ENCODE results near the gene CMTR2.

CMTR2 gene

DNA sequence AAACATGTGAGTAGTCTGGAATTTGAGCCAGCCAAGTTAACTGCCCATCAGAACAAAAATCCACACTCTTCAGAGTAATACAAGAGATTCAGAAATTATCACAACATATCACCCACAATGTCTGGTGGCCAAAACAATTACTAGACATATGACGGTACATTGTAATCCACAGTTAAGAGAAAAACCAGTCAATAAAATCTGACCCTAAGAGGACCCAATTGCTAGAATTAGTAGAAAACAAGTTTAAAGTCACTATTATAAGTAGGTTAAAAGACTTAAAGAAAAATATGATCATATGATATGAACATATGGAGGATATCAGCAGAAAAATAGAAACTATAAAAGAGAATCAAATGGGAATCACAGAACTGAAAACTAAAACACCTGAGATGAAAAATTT is 15.8 kb downstream of the CMTR2 start:
- DNase-seq (ENCODE audit: low spot score): no peak

DNA sequence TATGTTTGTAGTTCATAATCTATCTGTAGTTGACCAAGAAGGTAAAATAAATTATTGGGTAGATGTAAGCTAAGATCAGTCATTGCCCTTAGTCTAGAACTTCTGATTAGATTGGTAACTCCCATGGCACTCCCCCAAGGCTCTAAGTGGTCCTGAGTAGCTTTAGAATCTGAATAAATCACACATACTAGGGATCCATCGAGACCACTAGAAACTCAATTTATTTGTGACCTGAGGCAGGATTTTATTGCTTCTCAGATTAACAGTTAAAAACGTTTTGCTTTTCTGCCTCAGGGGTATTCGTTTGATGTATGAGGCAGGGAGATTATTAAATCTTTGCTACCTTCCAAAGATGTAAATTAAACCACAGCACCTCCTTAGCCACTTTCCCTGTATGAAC is 24.9 kb downstream of the CMTR2 start:
- no peak for DNase-seq (ENCODE audit: low spot score)

DNA sequence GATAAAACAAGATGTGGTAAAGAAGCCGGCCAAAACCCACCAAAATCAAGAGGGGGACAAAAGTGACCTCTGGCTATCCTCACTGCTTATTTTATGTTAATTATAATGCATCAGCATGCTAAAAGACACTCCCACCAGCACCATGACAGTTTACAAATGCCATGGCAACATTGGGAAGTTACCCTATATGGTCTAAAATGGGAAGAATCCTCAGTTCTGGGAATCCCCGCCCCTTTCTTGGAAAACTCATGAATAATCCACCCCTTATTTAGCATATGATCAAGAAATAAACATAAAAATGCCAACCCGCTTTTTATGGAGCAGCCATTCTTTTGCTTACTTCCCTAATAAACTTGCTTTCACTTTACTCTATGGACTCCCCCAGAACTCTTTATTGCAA is 25.6 kb downstream of the CMTR2 start:
- DNase-seq (ENCODE audit: low spot score): no peak

DNA sequence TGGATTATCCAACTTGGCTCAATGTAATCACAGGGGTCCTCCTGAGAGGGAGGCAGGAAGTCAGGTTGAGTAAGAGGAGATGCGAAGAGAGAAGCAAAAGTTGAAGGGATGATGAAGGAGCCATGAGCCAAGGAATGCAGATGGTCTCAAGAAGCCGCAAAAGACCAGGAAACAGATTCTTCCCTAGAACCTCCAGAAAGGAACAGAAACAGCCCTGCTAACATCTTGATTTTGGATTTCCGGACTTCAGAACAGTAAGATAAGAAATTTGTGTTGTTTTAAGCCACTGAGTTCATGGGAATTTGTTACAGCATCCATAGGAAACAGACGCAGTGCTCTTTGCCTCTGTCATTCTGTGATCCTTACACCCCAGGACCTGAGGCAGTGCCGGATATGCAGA is 26.8 kb downstream of the CMTR2 start:
- no peak for DNase-seq (ENCODE audit: low spot score)

DNA sequence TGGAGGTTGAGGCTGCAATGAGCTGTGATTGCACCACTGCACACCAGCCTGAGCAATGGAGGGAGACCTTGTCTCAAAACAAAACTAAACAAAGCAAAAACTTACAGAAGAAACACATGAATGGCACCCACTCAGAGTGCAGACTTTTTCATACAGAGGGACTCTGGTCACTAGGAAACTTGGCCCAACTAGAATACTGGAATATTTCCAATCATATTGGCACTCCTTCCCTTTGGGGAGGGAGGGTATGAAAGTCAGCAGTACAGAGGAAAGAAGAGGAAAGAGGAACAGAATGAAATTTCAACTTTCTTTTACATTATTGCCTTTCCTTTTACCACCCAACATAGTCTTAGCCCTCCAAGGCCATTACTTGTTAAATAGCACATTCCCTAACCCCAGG is 28.2 kb downstream of the CMTR2 start:
- no peak for DNase-seq (ENCODE audit: low spot score)

DNA sequence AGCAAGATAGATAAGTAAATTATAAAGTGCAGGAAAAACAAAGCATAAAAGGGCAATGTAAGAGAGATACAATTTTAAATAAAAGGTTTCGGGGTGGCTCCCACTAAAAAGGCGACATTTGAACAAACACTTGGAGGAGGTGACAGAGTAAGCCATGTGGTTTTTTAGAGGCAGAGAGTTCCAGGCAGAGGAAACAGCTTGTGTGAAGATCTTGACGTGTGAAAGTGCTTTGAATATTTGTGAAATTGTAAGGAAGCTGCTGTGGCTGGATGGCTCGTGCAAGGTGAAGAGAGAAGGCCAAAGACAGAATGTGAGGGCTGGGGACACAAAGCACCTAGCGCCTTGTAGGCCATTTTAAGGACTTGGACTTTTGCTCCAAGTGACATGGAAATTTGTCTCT is 30.1 kb downstream of the CMTR2 start:
- no peak for DNase-seq (ENCODE audit: low spot score)

DNA sequence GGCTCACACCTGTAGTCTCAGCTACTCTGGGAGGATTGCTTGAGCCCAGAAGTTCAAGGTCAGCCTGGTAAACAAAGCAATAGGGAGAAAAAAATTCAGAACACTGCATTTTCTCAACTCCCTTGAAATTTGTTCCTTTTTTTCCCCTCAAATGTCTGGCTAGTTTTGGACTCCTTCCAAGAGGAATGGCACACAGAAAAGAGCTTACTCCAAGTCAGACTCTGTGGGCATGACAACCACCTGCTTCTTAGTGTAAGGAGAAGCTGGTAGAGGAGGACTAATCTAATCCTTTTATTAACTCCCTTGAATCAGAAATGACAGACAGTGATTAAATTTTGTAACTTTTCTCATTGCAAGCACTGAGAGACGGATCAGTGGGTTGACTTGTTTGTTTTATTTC is 30.8 kb downstream of the CMTR2 start:
- DNase-seq (ENCODE audit: low spot score): peak; percentile 59

DNA sequence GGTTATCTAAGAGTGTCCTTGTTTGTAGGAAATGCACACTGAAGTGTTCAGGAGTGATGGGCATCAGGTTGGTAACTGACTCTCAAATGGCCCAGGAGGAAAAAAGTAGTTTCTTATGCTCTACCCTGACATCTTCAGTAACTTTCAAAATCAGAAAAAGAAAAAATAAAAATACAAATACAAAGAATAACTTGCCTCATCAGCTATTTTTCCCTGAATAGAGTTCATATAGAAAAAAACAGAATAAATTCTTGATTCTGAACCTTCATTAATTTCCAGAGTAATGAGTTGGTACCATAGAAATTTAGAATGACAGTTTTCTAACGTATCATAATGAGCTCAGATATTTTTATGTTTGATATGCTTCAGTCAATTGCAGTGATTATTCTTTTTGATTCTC is 31.4 kb downstream of the CMTR2 start:
- DNase-seq (ENCODE audit: low spot score): no peak

DNA sequence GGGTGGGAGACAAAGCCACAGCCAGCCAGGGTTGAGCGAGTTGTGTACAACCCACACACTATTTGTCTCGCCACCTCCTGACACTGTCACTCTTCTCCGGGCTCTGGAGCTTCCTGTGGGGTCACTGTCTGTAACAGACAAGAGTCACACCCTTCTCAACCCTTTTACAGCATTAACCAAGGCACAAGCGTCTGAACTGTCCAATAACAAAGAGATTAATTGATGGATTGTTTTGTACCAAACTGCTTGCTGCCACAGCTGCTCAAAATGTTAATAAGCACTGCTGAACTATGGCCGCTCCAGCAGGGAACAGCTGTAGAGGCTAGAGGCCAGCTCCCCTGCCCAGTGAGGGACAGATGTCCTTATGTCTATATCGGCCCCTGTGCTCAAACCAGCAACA is 33.5 kb downstream of the CMTR2 start:
- peak; percentile 77 for DNase-seq (ENCODE audit: low spot score)

DNA sequence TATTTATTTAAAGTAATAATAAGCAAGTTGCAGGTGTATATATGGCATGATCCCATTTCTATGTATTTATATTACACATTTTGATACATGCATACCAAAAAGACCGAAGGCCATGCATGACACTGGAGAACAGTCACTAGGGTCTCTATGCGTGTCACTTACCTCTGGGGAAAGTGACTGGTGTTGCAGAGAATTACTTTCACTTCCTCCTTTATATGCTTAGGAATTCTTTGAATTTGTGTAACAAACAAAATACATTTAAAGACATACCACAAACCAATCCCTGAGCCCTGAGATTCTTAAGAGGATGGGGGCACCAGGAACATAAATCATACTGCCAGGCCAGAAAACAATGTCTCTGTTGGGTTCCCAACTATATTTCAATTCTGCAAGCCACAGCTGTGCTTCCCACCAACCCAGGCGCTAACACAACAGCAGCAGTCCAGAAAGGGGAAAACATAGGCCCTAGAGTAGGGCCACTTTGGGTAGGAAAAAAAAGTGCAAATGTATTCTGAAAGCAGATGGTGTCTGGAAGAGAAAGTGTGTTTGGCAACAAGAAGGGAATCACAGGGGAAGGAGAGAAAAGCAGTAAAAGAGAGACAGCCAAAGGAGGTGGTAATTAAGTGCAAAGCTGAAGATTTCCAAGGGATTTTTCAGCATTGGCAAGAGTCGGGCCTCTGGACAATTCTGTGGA is 34.2 kb downstream of the CMTR2 start:
- peak; percentile 32 for DNase-seq (ENCODE audit: low spot score)

DNA sequence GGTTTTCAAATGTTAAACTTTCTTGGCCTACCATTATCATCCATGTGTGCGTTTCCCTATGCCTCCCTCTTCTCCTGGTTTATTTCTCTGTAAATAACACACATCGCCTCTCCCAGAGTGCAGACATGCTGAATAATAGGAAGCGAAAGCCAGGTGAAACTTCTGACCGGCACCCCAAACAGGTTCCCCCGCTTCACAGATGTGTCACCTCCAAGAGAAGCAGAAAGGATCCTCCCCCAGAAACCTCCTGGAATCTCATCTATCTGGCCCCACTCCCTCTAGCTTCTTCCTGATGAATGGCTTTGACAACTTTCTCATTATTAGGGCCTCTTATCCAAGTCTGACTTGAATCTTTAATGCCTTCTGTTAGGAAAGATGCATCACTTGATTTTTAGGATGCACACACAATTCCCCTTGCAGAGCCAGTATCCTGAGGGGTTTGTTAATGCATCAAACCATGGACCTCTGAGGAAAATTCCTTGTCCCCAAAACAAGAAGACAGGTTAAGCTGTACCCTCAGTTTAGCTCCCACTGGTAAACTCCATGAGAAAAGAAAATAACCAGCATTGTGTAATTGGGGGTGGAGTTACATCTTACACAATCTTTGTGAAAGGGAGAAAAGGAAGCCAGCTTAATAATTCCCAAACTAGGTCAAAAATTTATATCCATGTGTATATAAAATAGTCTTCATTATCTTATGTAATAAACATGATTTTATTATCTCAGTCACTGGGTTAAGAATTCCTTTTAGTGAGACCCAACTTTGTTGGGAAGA is 38.6 kb downstream of the CMTR2 start:
- no peak for DNase-seq (ENCODE audit: low spot score)

DNA sequence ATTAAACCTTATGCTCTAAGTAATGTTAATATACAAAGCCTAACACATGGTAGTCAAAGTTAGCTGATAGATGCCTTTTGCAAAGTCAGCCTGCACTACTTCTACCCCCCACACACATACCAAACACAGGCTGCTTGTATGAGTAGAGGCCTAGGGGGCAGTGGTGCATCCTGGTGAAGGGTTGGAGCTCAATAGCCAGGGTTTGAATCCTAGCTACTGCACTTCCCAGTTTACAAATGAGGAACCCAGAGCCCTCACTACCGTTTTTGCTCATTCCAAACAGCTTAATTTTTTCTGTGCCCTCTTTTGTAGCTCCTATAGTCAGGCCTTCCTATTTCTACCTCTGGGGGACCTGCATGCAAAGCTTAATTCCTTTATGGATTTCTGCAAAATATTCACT is 39.8 kb downstream of the CMTR2 start:
- peak; percentile 28 for DNase-seq (ENCODE audit: low spot score)

DNA sequence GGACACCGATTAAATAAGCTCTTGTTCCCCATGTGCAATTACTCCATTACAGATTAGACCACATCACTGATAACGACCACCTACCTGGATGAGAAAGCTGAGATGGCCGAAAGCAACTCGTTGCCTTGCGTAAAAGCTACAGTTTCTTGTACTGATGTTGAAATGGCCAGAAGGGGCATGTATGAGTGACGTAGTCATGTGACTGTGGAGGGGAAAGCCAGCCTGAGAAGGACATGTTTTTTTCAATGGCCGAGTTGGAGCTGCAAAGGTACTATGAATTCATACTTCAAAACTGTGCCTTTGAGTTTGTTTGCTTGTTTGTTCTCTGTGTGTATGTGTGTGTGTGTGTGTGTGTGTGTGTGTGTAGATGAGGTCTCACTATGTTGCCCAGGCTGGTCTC is 41.7 kb downstream of the CMTR2 start:
- DNase-seq (ENCODE audit: low spot score): no peak

DNA sequence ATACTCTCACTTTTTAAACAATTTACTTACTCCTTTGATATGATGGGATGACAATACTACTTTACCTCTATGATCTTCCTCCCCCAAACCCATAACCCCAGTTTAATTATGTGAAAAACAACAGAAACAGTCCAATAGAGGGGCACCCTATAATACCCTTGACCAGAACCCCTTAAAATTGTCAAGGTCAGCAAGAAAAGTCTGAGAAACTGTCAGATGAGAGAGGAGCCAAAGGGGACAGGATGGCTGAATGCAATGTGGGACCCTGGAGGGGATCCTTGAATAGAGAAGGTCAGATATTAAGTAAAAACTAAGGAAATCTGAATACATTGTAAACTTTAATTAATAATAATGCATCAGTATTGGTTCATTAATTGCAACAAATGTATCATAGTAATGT is 42.9 kb downstream of the CMTR2 start:
- no peak for DNase-seq (ENCODE audit: low spot score)

DNA sequence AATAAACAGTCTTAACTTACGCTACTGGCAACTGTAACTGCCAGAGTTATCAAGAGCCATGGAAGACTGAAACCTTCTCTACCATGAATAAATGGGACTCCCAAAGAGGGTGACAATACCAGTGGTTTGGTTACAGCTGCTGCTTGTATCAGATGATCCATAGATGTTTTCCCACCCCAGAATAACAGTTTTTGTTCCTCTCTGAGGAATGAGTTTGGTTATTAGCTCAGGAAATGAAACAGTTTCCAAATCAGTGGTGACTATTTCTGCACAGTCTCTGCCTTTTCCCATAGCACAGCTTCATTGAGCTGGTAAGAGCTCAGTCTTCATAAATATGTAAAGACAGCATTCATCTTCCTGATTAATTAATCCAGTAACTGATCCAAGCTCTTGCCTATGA is 44.7 kb downstream of the CMTR2 start:
- no peak for DNase-seq (ENCODE audit: low spot score)

DNA sequence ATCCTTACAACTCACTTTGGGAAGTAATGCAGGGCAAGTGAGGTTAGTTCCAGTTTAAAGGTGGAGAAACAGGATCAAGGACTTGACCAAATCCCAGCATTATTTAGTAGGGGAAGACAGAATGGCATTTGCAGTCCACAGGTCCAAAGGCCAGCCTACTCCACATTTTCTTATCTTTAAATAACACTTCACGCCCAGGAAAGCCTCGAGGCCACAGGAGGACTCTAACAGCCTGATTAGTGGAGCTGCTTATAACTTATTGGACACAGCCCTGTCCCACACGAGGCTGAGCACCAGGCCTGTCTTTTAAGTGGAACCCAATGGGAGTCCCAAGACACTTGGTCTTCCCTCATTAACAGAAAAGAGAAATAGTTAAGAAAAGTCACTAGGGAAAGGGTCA is 46.6 kb downstream of the CMTR2 start:
- DNase-seq (ENCODE audit: low spot score): no peak

DNA sequence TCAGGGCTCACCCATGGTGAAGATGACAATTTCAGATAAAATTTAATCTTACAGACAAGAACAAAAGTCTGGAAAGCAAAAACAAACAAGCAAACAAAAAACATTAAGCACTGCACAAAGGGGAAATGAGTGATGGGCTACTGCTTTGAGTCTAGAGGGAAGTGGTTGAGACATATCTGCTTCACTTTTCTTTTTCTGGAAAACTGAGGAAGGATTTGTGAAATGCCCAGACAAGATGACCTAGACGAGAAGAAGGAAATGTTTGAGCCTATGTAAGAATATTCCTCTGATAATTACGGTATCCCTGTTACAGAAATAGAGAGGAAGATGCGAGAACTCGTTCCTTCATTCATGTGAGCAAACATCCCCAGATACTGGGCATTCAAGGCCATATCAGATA is 47.2 kb downstream of the CMTR2 start:
- DNase-seq (ENCODE audit: low spot score): peak; percentile 22

All from globus pallidus (tissue), 1 donor.